Cerebellar cortex (tissue), 1 donor: ENCODE measurements around the gene DNMBP.

ENCODE experiments used
- DNase-seq: peaks from one replicate; pipeline ENCODE4 v3.0.0-alpha.2; 2015; ENCODE audit warnings: low spot score

The DNMBP gene

DNA sequence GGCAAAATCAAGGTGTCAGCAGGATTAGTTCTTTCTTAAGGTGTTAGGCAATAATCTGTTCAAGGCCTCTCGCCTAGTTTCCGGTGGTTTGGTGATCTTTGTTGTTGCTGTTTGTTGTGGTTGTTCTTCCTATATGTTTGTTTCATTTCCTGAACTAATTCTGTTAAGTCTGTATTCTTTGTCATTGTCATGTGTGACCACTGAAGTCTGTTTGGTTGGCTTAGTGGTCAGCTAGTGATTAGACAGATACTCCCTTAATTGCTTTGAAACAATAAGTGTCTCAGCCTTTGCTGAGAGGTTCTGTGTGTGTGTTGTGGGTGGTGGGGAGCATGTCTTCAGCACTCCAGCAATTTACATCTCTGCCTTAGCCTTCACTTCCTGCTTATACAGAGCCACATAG, 181.3 kb downstream of the DNMBP start:
- DNase-seq: no peak

DNA sequence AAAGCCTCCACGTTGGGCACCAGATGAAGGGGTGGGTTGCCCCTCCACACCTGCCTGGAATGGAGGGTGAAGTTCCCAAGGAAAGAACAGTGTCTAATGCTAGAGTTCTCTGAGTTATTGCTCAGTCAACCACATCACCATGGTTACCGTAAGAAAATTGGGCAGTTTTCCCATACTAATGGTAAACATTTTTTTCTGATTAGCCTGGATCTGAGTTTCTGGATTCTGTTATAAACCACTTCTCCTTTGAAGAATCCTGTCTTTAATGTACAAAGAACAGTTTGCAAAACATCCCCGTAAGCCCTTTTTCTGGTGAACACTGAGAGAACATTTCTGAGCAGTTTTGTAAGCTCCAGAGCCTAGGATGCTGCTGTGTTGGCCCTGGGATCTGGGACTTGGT, 181.8 kb downstream of the DNMBP start:
- no peak for DNase-seq
